Measurements from ENCODE around the gene ADAMTS17.

The ADAMTS17 gene

DNA sequence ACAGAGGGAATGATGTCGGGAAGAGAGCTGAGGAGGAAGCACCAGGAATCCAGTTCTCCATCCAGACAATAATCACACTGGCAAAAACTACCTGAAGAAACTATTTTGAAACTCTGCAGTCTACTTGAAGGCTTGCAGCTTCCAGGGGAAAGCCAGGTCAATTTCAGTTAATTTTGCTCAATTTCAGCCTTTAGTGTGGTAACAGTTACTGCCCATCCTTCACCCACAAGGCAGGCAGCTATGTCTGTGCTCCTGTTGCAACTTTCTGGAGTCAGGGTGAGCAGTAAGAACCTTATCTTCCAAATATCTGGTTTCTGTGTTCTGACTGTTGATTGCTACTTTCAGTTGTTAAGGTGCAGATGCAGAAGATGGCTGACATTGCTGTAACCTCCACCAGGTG lies 221.7 kb downstream of the ADAMTS17 start:
- CTCF ChIA-PET: no interaction called here
- no peak for TF ChIP-seq CTCF (IDR thresholded peaks at IDR 0.05; ENCODE audit: control extremely low read depth, extremely low read depth, low read depth, missing control alignments)
- POLR2A ChIA-PET: no interaction called here
- DNase-seq (ENCODE audit: extremely low spot score): no peak

- CTCF ChIA-PET: no interaction called here
- no peak for DNase-seq (ENCODE audit: extremely low spot score)
- TF ChIP-seq CTCF (IDR thresholded peaks at IDR 0.05; ENCODE audit: control extremely low read depth, extremely low read depth, low read depth, missing control alignments): no peak
- POLR2A ChIA-PET: no interaction called here
Observed at GRCh38 chr15:100118546-100118945, 223.2 kb downstream of the ADAMTS17 start.

GRCh38 chr15:100116416-100117190 lies 225.2 kb downstream of the ADAMTS17 start:
- ChIA-PET CTCF (no interaction called here), POLR2A (no interaction called here)
- DNase-seq (ENCODE audit: extremely low spot score): no peak
- TF ChIP-seq CTCF (IDR thresholded peaks at IDR 0.05; ENCODE audit: control extremely low read depth, extremely low read depth, low read depth, missing control alignments): no peak

DNA sequence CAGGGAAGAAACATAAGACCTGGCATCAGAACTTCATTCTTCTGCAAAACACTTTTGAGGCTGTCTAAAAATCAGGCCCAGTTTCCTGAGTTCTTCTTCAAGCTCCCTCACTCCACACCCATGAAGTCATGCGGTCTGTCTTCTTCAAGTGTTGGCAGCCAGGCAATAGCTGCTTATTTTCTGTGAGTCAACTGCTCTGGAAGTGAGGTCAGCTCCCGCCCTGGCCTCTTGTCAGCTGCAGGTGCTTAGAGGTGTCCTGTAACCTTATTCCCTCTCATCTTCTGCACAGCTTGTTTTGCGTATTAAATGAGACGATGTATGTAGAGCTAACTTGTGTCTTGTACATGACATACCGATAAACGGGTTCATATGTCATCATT lies 226.1 kb downstream of the ADAMTS17 start:
- CTCF ChIA-PET: interaction anchor here (0.7 kb wide), 1 partner anchor 21 kb away, joined by 3 read pairs; no protein-coding TSS in a partner anchor
- POLR2A ChIA-PET: no interaction called here
- no peak for TF ChIP-seq CTCF (IDR thresholded peaks at IDR 0.05; ENCODE audit: control extremely low read depth, extremely low read depth, low read depth, missing control alignments)
- DNase-seq (ENCODE audit: extremely low spot score): no peak

DNA sequence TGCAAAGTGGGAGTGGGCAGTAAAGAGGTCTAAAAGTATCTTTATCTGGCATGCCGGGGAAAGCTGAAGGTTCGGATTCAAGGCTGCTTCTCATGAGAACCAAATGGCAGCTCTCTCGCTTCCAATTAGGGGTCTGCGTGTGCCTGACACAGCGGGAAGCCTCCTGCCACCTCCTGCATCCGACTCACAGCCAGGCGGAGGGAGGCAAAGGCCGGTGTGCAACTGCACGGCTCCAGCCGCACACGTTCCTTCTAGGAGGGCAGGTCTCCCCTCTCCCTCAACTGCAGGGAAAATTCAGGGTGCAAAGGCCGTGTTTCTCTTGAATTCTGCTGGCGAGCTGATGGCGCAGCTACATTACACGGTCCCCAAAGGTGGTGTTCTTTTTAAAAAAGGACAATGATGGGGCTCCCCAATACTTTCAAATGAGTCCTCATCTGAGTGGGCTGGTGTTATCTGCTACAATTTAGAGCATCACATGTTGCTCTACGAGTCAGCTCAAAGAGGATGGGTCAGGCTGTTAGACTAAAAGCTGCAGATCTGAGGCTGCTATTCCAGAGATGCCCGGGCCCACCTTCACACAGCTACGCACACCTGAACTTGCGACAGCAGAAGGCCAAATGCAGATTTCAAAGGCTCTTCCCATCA lies 226.6 kb downstream of the ADAMTS17 start:
- CTCF ChIA-PET: interaction anchor here (0.7 kb wide), 1 partner anchor 20 kb away, joined by 3 read pairs; no protein-coding TSS in a partner anchor
- no peak for TF ChIP-seq CTCF (IDR thresholded peaks at IDR 0.05; ENCODE audit: control extremely low read depth, extremely low read depth, low read depth, missing control alignments)
- DNase-seq (ENCODE audit: extremely low spot score): no peak
- POLR2A ChIA-PET: no interaction called here

DNA sequence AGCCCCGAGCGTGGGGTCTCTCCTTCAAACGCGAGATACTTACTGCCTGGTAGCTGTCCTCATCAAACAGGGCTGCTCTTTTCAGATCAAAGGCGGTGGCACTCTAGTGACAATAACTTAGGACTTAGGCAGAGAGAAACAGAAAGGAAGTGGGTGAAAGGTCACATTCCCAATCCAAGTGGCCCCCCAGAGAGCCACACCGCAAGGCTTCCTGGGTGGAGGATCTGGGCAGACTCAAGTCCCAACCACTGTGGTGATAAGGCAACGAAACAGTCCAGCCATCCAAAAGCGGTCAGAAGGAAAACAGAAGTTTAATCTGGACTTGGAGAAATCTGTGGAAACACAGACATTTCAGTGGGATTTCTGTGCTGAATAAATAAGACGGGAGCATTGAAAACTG lies 227.2 kb downstream of the ADAMTS17 start:
- POLR2A ChIA-PET: no interaction called here
- no peak for DNase-seq (ENCODE audit: extremely low spot score)
- CTCF ChIA-PET: no interaction called here
- TF ChIP-seq CTCF (IDR thresholded peaks at IDR 0.05; ENCODE audit: control extremely low read depth, extremely low read depth, low read depth, missing control alignments): no peak

Measured in GM10248 (cell line).